Neural cell (in vitro differentiated cells): ENCODE data around the gene MAST1.

Experiments used
- EP300 ChIP-seq: fragments of 450-650 bp; conservative IDR thresholded peaks from 2 replicates; pipeline ENCODE4 v1.6.1; 2014; ENCODE audit warnings: antibody characterized with exemption, mild to moderate bottlenecking, moderate library complexity; ENCODE audit not compliant: poor library complexity, severe bottlenecking
- EZH2 ChIP-seq: fragments of 200-600, 300-800 bp; shearing (Covaris generic), sonication (generic); IDR thresholded peaks from 2 replicates; pipeline ENCODE4 v1.6.1; 2014; ENCODE audit warnings: antibody characterized with exemption, low read length, borderline replicate concordance, mild to moderate bottlenecking; ENCODE audit not compliant: insufficient read depth, poor library complexity, severe bottlenecking
- MXI1 ChIP-seq: fragments of 450-650 bp; conservative IDR thresholded peaks from 2 replicates; pipeline ENCODE4 v1.6.1; 2014; ENCODE audit warnings: antibody characterized with exemption, mild to moderate bottlenecking; ENCODE audit not compliant: poor library complexity, severe bottlenecking
- POLR2AphosphoS5 ChIP-seq: IDR thresholded peaks from 2 replicates; pipeline ENCODE4 v1.6.1; 2012
- RAD21 ChIP-seq: fragments of 450-650 bp; conservative IDR thresholded peaks from 2 replicates; pipeline ENCODE4 v1.6.1; 2014; ENCODE audit warnings: antibody characterized with exemption, mild to moderate bottlenecking, moderate library complexity
- SMC3 ChIP-seq: fragments of 450-650 bp; conservative IDR thresholded peaks from 2 replicates; pipeline ENCODE4 v1.6.1; 2014; ENCODE audit warnings: antibody characterized with exemption, mild to moderate bottlenecking, moderate library complexity; ENCODE audit not compliant: poor library complexity
- TAF1 ChIP-seq: IDR thresholded peaks from 2 replicates; pipeline ENCODE4 v1.6.1; 2012; ENCODE audit warnings: low read depth
- TF ChIP-seq, protein P1 (sequence below): fragments of 450-650 bp; IDR thresholded peaks from 2 replicates; pipeline ENCODE4 v1.5.1; 2014; ENCODE audit warnings: antibody characterized with exemption, mild to moderate bottlenecking, moderate library complexity; ENCODE audit not compliant: poor library complexity, severe bottlenecking
- TF ChIP-seq, protein P2 (sequence below): IDR thresholded peaks from 2 replicates; pipeline ENCODE4 v1.6.1; 2012; ENCODE audit warnings: borderline replicate concordance

DNA sequence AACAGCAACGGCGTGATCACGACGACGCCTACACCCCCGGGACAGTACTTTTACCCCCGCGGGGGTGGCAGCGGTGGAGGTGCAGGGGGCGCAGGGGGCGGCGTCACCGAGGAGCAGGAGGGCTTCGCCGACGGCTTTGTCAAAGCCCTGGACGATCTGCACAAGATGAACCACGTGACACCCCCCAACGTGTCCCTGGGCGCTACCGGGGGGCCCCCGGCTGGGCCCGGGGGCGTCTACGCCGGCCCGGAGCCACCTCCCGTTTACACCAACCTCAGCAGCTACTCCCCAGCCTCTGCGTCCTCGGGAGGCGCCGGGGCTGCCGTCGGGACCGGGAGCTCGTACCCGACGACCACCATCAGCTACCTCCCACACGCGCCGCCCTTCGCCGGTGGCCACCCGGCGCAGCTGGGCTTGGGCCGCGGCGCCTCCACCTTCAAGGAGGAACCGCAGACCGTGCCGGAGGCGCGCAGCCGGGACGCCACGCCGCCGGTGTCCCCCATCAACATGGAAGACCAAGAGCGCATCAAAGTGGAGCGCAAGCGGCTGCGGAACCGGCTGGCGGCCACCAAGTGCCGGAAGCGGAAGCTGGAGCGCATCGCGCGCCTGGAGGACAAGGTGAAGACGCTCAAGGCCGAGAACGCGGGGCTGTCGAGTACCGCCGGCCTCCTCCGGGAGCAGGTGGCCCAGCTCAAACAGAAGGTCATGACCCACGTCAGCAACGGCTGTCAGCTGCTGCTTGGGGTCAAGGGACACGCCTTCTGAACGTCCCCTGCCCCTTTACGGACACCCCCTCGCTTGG, 46.1 kb upstream of the MAST1 start:
- TF ChIP-seq, protein P1, sequence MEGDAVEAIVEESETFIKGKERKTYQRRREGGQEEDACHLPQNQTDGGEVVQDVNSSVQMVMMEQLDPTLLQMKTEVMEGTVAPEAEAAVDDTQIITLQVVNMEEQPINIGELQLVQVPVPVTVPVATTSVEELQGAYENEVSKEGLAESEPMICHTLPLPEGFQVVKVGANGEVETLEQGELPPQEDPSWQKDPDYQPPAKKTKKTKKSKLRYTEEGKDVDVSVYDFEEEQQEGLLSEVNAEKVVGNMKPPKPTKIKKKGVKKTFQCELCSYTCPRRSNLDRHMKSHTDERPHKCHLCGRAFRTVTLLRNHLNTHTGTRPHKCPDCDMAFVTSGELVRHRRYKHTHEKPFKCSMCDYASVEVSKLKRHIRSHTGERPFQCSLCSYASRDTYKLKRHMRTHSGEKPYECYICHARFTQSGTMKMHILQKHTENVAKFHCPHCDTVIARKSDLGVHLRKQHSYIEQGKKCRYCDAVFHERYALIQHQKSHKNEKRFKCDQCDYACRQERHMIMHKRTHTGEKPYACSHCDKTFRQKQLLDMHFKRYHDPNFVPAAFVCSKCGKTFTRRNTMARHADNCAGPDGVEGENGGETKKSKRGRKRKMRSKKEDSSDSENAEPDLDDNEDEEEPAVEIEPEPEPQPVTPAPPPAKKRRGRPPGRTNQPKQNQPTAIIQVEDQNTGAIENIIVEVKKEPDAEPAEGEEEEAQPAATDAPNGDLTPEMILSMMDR: no peak
- TF ChIP-seq TAF1 (no peak), MXI1 (no peak), EP300 (no peak), POLR2AphosphoS5 (peak; percentile 19), RAD21 (no peak), SMC3 (no peak), EZH2 (peak; percentile 26)
- TF ChIP-seq, protein P2, sequence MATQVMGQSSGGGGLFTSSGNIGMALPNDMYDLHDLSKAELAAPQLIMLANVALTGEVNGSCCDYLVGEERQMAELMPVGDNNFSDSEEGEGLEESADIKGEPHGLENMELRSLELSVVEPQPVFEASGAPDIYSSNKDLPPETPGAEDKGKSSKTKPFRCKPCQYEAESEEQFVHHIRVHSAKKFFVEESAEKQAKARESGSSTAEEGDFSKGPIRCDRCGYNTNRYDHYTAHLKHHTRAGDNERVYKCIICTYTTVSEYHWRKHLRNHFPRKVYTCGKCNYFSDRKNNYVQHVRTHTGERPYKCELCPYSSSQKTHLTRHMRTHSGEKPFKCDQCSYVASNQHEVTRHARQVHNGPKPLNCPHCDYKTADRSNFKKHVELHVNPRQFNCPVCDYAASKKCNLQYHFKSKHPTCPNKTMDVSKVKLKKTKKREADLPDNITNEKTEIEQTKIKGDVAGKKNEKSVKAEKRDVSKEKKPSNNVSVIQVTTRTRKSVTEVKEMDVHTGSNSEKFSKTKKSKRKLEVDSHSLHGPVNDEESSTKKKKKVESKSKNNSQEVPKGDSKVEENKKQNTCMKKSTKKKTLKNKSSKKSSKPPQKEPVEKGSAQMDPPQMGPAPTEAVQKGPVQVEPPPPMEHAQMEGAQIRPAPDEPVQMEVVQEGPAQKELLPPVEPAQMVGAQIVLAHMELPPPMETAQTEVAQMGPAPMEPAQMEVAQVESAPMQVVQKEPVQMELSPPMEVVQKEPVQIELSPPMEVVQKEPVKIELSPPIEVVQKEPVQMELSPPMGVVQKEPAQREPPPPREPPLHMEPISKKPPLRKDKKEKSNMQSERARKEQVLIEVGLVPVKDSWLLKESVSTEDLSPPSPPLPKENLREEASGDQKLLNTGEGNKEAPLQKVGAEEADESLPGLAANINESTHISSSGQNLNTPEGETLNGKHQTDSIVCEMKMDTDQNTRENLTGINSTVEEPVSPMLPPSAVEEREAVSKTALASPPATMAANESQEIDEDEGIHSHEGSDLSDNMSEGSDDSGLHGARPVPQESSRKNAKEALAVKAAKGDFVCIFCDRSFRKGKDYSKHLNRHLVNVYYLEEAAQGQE: no peak
